Loucy (cell line): Measurements from ENCODE around the gene THEMIS.

ENCODE experiments used
- H2AFZ ChIP-seq: fragments of 200-600 bp; sonication (generic); 2 replicates; pipeline ENCODE4 v1.6.0; 2016; ENCODE audit warnings: antibody characterized with exemption, mild to moderate bottlenecking, low read length, moderate library complexity
- H3F3A ChIP-seq: fragments of 200-600 bp; 2 replicates; pipeline ENCODE4 v1.6.0; 2016; ENCODE audit warnings: antibody characterized with exemption, low read depth, mild to moderate bottlenecking
- H3K27me3 ChIP-seq: fragments of 200-600 bp; sonication (generic); 2 replicates; pipeline ENCODE4 v1.6.1; 2014; ENCODE audit warnings: low read length, mild to moderate bottlenecking; ENCODE audit not compliant: insufficient read depth, poor library complexity, severe bottlenecking
- H3K36me3 ChIP-seq: fragments of 200-600 bp; sonication (generic); 2 replicates; pipeline ENCODE4 v1.6.1; 2016; ENCODE audit warnings: low read length; ENCODE audit not compliant: insufficient read depth
- H3K4me1 ChIP-seq: fragments of 200-600 bp; sonication (generic); 2 replicates; pipeline ENCODE4 v1.5.1; 2014; ENCODE audit warnings: low read length, mild to moderate bottlenecking; ENCODE audit not compliant: insufficient read depth, poor library complexity, severe bottlenecking
- H3K4me2 ChIP-seq: fragments of 200-600 bp; sonication (generic); 2 replicates; pipeline ENCODE4 v1.6.0; 2014; ENCODE audit warnings: antibody characterized with exemption, low read length, low read depth, mild to moderate bottlenecking; ENCODE audit not compliant: poor library complexity, severe bottlenecking
- H3K4me3 ChIP-seq: fragments of 200-600 bp; sonication (generic); 2 replicates; pipeline ENCODE4 v1.5.1; 2014; ENCODE audit warnings: low read length, mild to moderate bottlenecking, mixed read lengths; ENCODE audit not compliant: poor library complexity, severe bottlenecking
- H3K79me2 ChIP-seq: fragments of 200-600 bp; sonication (generic); 2 replicates; pipeline ENCODE4 v1.6.1; 2014; ENCODE audit warnings: low read length; ENCODE audit not compliant: insufficient read depth
- H3K9ac ChIP-seq: fragments of 200-600 bp; sonication (generic); 2 replicates; pipeline ENCODE4 v1.6.0; 2014; ENCODE audit warnings: mild to moderate bottlenecking, low read depth, low read length, moderate library complexity; ENCODE audit not compliant: poor library complexity, severe bottlenecking
- H3K9me2 ChIP-seq: fragments of 200-600 bp; sonication (generic); replicated peaks from 2 replicates; pipeline ENCODE4 v1.6.1; 2016; ENCODE audit warnings: low read depth, low read length, mixed read lengths
- H3K9me3 ChIP-seq: fragments of 200-600 bp; sonication (generic); 2 replicates; pipeline ENCODE4 v1.6.1; 2014; ENCODE audit warnings: mild to moderate bottlenecking, antibody characterized with exemption, low read length, low read depth; ENCODE audit not compliant: insufficient read depth
- H4K20me1 ChIP-seq: fragments of 200-600 bp; sonication (generic); 2 replicates; pipeline ENCODE4 v1.6.0; 2014; ENCODE audit warnings: antibody characterized with exemption, low read length, mild to moderate bottlenecking; ENCODE audit not compliant: insufficient read depth, poor library complexity, severe bottlenecking
- EZH2phosphoT487 ChIP-seq: fragments of 200-600 bp; IDR thresholded peaks from 2 replicates; pipeline ENCODE4 v1.6.1; 2018; ENCODE audit warnings: antibody characterized with exemption, mild to moderate bottlenecking, moderate library complexity, borderline replicate concordance
- TF ChIP-seq, protein P1 (sequence below): fragments of 200-600 bp; sonication (generic); conservative IDR thresholded peaks from 2 replicates; pipeline ENCODE4 v1.5.1; 2014; ENCODE audit warnings: mild to moderate bottlenecking, antibody characterized with exemption, low read length

Gene THEMIS

DNA sequence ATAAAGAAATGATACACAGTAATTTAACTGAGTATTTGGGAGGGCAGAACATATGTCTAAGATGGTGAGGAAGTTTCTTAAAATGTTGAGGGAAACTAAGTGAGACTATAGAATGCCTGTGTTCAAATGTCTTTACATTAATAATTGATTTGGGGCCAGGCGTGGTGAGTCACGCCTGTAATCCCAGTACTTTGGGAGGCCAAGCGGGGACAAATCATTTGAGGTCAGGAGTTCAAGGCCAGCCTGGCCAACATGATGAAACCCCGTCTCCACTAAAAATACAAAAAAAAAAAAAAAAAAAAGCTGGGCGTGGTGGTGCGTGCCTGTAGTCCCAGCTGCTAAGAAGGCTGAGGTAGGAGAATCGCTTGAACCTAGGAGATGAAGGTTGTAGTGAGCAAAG lies 66.7 kb downstream of the THEMIS start:
- TF ChIP-seq, protein P1, sequence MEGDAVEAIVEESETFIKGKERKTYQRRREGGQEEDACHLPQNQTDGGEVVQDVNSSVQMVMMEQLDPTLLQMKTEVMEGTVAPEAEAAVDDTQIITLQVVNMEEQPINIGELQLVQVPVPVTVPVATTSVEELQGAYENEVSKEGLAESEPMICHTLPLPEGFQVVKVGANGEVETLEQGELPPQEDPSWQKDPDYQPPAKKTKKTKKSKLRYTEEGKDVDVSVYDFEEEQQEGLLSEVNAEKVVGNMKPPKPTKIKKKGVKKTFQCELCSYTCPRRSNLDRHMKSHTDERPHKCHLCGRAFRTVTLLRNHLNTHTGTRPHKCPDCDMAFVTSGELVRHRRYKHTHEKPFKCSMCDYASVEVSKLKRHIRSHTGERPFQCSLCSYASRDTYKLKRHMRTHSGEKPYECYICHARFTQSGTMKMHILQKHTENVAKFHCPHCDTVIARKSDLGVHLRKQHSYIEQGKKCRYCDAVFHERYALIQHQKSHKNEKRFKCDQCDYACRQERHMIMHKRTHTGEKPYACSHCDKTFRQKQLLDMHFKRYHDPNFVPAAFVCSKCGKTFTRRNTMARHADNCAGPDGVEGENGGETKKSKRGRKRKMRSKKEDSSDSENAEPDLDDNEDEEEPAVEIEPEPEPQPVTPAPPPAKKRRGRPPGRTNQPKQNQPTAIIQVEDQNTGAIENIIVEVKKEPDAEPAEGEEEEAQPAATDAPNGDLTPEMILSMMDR, result no peak
- TF ChIP-seq EZH2phosphoT487, result no peak

DNA sequence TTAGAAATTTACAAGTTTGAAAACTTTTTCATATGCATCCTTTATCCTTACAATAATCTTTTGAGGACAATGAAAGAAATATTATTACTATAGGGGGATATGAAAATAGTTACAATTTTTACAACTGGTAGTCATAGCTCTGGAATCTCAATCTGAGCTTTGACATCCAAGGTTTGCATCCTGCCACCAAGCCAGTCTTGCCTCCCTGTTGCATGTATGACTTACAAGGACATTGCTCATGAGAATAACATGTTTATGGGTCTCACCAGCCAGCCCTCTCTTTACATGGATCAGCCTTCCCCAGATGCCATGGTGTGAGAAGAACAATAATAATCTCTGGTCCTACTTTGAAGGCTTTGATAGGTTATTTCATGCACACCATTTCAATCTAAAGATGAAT lies 67.5 kb downstream of the THEMIS start:
- Histone ChIP-seq H4K20me1 (no peaks in the 10 kb centered on the region), H2AFZ (no peak overlapping the region), H3K79me2 (peaks cover 59% of the 10 kb centered on the region; the same call in 1 of the 2 replicates), H3K9ac (no peak overlapping the region), H3K4me1 (no peaks in the 10 kb centered on the region), H3K27me3 (no peaks in the 10 kb centered on the region), H3K4me3 (no peak overlapping the region), H3K9me3 (no peaks in the 10 kb centered on the region), H3K36me3 (peaks cover 43% of the 10 kb centered on the region), H3K9me2 (no peaks in the 10 kb centered on the region), H3F3A (no peaks in the 10 kb centered on the region), H3K4me2 (no peak overlapping the region)
- no peak for TF ChIP-seq EZH2phosphoT487
- TF ChIP-seq, protein P1, result no peak

More for the DNA sequence above, 66.7 kb downstream of the THEMIS start:
- H3K9me2 ChIP-seq, result no peaks in the 10 kb centered on the region
- no peak overlapping the region for H3K4me3 ChIP-seq
- H3K4me1 ChIP-seq, result no peaks in the 10 kb centered on the region
- H2AFZ ChIP-seq, result no peak overlapping the region
- H3K9ac ChIP-seq, result no peak overlapping the region
- H3F3A ChIP-seq, result no peaks in the 10 kb centered on the region
- H3K79me2 ChIP-seq, result peaks cover 51% of the 10 kb centered on the region; the same call in 1 of the 2 replicates
- peaks cover 41% of the 10 kb centered on the region for H3K36me3 ChIP-seq
- H3K9me3 ChIP-seq, result no peaks in the 10 kb centered on the region
- no peak overlapping the region for H3K4me2 ChIP-seq
- no peaks in the 10 kb centered on the region for H4K20me1 ChIP-seq
- H3K27me3 ChIP-seq, result no peaks in the 10 kb centered on the region

DNA sequence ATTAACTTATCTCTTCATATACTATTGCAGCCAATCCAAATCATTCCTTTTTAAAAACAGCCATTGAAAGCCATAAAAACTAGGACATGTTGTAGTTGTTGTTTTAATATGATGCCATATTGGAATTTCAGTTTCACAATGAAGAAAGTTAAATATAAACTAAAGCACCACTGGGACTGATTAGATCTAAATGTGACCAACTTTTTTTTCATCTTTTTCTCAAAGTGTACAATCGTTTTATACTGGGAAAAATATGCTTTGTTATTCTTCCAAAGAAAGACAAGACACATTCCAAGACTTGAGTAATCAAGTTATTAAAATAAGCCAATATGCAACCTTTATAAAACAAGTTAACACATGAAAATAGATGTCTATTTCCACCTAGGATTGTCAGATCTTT lies 68.5 kb downstream of the THEMIS start:
- H2AFZ ChIP-seq, result no peak overlapping the region
- H4K20me1 ChIP-seq, result no peaks in the 10 kb centered on the region
- H3F3A ChIP-seq, result no peaks in the 10 kb centered on the region
- TF ChIP-seq, protein P1, result no peak
- TF ChIP-seq EZH2phosphoT487, result no peak
- no peak overlapping the region for H3K9ac ChIP-seq
- peaks cover 64% of the 10 kb centered on the region; the same call in 1 of the 2 replicates for H3K79me2 ChIP-seq
- H3K4me1 ChIP-seq, result no peaks in the 10 kb centered on the region
- no peaks in the 10 kb centered on the region for H3K9me2 ChIP-seq
- no peaks in the 10 kb centered on the region for H3K9me3 ChIP-seq
- H3K4me2 ChIP-seq, result no peak overlapping the region
- no peaks in the 10 kb centered on the region for H3K27me3 ChIP-seq
- H3K4me3 ChIP-seq, result no peak overlapping the region
- H3K36me3 ChIP-seq, result peaks cover 46% of the 10 kb centered on the region
